Testis (tissue), 2 donors: ENCODE measurements around the gene GFRA1.

Experiments
- POLR2A ChIP-seq: fragments of 450-650 bp; IDR thresholded peaks from one replicate; pipeline ENCODE4 v1.6.1; 2017; ENCODE audit warnings: antibody characterized with exemption, mild to moderate bottlenecking, moderate library complexity
- TF ChIP-seq, protein P1 (sequence below), 3 experiments: fragments of 450-650 bp in 2 of 3; fragments of 200-600 bp in 1 of 3; sonication (generic) in 1 of 3; IDR thresholded peaks; one replicate each; pipeline ENCODE4 v1.5.1; 2016 to 2019; ENCODE audit warnings: antibody characterized with exemption in 3 of 3, mild to moderate bottlenecking in 2 of 3, moderate library complexity in 1 of 3

DNA sequence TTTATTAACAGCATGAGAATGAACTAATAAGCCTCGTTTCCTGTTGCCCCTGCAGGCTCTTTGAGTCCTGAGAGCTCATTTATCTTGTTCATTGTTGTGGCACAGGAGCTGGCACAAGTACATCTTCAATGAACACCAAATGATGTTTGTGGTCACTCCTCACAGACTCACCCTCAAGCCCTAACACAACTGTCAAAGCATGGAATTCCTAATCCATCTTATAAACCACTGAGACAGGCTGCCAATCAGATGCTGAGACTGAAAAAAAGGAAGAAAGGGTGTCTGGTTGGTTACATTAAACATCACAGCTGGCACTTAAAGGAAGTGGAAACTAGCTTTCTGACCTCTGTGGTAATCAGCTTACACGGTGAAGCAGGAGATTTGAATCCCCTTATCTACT lies 43.5 kb upstream of the GFRA1 start:
- TF ChIP-seq POLR2A, result no peak
- TF ChIP-seq, protein P1, sequence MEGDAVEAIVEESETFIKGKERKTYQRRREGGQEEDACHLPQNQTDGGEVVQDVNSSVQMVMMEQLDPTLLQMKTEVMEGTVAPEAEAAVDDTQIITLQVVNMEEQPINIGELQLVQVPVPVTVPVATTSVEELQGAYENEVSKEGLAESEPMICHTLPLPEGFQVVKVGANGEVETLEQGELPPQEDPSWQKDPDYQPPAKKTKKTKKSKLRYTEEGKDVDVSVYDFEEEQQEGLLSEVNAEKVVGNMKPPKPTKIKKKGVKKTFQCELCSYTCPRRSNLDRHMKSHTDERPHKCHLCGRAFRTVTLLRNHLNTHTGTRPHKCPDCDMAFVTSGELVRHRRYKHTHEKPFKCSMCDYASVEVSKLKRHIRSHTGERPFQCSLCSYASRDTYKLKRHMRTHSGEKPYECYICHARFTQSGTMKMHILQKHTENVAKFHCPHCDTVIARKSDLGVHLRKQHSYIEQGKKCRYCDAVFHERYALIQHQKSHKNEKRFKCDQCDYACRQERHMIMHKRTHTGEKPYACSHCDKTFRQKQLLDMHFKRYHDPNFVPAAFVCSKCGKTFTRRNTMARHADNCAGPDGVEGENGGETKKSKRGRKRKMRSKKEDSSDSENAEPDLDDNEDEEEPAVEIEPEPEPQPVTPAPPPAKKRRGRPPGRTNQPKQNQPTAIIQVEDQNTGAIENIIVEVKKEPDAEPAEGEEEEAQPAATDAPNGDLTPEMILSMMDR (IDR thresholded peaks at IDR 0.05), result no peak
